ENCODE measurements around the gene BTNL9.
"Not testable (repeated sequence)": the region's sequence is repeated elsewhere in the genome, so short reads cannot be mapped to it uniquely, and the experiment has no call there.

BTNL9 gene

DNA sequence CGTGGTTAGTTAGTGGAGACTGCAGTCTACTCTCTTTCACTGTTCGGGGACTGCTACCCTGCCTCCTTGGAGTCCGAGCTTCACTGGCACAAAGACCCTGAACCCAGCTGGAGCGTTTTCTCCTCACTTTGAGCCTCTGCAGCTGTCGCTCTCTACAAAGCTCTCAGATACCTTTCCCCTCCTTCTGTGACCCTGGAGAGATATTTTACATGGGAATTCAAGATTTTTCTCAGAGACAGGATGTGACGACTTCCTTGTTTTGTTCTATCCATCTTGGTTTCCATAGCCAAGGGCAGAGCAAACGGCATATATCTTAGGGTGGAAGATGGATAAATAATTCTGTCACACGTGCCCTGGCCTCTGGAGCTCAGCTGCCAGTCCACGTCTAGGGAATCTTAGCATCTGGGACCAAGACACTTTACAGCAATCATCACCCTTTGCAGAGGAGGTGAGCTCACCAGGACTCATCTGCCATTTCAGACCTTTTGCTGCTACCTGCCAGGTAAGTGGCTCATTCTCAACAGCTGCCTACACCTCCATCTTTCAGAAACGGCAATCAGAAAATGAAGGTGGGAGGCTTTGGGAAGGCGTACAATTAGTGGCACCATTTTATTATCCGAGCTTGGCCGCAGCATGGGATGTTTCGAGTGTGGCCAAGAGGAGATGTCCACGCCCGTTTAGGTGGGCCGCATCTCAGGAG is at the start of gene BTNL9:
Gene BTNL9, plus strand, starts transcription at position 336 of the 700 bp plus-strand sequence. CDS start 5,224 bp downstream, outside the sequence.
- no peak for DNase-seq

DNA sequence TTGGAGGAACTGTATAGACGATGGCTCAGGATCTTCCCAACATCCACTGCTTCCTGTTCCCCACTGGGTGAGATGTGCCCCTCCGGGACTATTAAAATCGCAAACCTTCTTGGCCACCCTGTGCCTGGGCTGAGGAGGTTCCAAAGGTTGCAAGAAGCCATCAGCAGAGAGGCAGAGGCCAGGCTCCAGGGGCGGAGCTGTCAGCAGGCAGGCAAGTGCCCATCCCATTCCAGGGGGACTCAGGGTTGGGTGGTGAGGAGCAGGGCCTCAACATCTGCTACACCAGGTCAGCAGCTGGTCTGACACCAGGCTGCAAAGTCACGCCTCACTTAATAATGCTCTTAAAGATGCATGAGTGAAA is 49.2 kb upstream of the BTNL9 start:
- DNase-seq = no peak

DNA sequence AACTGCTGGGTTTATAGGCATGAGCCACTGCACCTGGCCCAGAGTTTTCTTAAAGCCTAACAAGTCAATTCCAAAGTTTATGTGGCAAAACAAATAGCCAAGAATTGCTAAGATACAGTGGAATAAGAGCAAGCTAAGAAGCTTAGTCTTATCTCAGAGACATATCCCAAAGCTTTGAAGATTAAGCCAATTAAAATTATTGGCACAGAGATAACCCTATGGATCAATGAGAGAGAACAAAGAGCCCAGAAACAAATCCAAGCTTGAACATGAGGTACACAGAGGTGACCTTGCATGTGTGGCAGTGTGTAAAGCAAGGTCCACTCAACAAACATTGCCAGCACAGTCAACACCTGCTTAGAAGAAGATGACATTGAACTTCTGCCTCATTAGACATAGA is 38.1 kb upstream of the BTNL9 start:
- DNase-seq = no peak

DNA sequence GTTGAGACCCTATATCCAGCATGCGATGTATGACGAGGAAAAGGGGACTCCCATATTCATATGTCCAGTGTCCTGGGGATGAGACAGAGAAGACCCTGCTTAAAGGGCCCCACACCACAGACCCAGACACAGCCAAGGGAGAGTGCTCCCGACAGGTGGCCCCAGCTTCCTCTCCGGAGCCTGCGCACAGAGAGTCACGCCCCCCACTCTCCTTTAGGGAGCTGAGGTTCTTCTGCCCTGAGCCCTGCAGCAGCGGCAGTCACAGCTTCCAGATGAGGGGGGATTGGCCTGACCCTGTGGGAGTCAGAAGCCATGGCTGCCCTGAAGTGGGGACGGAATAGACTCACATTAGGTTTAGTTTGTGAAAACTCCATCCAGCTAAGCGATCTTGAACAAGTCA is 34.3 kb upstream of the BTNL9 start:
- no peak for DNase-seq

DNA sequence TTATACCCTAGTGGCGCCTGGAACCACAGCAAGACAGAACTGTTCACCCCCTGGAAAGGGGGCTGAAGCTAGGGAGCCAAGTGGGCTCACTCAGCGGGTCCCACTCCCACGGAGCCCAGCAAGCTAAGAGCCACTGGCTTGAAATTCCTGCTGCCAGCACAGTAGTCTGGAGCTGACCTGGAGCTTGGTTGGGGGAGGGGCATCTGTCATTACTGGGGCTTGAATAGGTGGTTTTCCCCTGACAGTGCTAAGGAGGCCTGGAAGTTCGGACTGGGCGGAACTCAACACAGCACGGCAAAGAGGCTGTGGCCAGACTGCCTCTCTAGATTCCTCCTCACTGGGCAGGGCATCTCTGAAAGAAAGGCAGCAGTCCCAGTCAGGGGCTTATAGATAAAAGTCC is 31.9 kb upstream of the BTNL9 start:
- no peak for DNase-seq

DNA sequence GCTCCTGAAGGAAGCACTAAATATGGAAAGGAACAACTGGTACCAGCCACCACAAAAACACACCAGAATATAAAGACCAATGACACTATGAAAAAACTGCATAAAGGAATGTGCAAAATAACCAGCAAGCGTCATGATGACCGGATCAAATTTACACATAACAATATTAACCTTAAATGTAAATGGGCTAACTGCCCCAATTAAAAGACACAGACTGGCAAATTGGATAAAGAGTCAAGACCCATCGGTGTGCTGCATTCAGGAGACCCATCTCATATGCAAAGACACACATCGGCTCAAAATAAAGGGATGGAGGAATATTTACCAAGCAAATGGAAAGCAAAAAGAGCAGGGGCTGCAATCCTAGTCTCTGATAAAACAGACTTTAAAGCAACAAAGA is 30.0 kb upstream of the BTNL9 start:
- DNase-seq = not testable (repeated sequence)

DNA sequence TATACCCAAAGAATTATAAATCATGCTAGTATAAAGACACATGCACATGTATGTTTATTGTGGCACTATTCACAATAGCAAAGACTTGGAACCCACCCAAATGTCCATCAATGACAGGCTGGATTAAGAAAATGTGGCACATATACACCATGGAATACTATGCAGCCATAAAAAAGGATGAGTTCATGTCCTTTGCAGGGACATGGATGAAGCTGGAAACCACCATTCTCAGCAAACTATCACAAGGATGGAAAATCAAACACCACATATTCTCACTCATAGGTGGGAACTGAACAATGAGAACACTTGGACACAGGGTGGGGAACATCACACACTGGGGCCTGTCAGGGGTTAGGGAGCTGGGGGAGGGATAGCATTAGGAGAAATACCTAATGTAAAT is 25.4 kb upstream of the BTNL9 start:
- not testable (repeated sequence) for DNase-seq

DNA sequence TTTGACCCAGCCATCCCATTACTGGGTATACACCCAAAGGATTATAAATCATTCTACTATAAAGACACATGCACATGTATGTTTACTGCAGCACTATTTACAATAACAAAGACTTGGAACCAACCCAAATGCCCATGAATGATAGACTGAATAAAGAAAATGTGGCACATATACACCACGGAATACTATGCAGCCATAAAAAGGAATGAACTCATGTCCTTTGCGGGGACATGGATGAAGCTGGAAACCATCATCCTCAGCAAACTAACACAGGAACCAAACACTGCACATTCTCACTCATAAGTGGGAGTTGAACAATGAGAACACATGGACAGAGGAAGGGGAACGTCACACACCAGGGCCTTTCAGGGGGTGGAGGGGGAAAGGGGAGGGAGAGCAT is 22.6 kb upstream of the BTNL9 start:
- not testable (repeated sequence) for DNase-seq

DNA sequence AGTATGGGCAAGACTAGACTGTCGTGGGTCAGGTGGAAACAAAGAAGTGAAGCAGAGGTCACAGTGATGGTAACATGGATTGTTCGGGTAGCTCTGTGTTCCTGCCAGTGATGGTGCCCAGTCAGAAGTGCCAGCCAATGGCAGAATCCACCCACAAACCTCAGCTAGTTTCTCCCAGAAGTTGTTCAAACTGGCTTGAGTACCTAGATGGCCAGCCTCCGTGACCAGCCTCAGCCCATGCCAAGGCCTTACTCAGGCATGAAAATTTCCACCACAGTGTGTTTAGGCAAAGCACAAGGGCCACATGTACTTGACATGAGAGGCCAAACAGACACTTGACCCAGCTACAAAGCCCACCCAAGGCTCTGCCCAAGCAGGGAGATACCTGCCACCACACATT is 19.4 kb upstream of the BTNL9 start:
- DNase-seq = no peak

DNA sequence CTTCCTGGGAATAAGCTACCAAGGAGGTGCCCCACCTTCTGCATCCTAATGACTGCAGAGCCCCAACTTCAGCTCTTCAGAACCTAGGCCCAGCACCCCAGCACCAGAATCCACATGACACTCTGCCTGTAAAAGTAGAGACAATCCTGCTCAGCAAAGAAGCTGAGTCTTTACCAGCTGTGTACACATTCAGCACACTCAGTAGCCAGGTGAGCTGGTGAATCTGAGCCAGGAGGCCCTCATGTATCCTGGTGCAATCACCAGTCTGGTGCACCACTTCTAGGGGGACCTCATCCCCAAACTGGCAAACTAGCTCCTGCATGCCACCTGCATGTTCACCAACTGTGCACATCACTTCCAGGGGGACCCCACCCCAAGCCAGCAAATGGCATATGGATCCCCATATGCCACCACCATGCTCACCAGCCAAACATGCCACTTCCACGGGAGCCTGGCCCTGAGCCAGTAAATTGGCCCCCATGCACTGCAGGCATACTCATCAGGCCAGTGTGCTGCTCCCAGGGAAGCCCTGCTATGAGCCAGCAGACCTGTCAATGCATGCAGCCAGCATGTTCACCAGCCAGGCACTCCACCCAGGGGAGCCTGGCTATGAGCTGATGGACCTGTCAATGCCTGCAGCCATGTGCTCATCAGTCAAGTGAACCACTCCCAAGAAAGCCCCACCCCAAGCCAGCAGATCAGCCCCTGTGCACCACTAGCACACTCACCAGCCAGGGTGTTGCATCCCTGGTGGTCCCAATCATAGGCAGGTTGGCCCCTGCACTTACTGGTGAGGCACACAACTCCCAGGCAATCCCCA is 15.6 kb upstream of the BTNL9 start:
- no peak for DNase-seq

DNA sequence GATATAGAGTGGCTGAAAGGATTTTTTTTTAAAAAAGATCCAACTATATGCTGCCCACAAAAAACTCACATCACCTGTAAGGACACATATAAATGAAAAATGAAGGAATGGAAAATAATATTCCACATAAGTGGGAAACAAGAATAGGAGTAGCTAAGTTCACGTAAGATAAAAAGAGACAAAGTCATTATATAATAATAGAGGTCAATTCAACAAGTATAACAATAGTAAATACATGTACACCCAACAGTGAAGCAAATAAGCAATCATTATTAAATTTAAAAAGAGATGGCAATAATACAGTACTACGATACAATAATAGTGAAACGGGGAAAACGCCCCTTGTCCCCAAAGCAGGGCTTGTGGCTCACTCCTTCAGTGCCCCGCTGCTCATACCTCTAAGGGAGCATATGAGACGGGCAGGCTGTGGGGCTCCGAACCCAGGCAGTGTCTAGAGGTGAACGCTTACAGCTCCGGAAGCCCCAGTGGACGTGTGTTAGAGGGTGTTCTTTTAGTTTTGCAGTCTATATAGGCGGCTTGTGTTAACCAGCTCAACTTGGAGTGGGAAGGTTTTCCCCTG is 12.5 kb upstream of the BTNL9 start:
- no peak for DNase-seq

DNA sequence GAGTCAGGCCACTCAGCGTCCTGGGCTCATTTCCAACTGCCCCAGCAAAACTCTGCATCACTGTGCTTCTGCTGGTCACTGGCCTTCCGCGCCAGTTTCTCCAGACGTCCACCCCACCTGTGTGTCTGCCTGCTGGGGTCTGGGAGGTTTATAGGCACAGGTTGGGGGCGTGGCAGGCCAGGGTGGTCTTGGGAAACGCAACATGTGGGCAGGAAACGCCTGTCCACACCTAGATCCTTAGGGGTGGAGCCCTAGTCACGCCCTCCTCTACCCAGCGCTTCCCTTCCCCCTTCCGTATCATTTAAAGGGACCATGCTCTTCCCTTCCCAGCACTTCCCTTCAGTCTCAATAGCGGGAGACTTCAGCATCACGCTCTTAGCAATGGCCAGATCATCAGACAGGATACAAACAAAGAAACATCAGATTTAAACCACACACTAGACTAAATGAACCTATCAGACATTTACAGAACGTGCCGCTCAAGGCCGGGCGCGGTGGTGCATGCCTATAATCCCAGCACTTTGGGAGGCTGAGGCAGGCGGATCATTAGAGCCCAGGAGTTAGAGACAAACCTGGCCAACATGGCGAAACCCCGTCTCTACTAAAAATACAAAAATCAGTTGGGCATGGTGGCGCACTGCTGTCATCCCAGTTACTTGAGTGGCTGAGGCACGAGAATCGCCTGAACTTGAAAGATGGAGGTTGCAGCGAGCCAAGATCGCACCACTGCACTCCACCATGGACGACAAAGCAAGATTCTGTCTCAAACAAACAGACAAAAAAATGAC is 11.8 kb upstream of the BTNL9 start:
- no peak for DNase-seq

DNA sequence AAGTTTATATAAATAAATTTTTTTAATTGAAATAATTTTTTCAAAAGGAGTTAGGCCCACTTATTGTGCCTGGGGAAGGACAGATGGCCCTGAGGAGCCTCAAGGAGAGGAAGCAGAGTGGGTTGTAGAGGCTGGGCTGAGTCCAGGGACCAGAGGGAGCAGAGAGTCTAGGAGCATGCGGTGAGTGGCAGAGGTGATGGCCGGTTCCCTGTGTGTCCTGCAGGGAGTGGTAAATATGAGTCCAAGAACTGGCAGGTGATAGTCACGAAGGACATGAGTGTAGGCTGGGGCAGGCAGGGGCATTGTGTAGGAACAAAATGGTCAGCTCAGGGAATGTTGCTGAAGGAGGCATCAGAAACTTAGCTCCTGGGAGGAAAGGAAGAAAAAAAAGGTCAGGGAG is 8.3 kb upstream of the BTNL9 start:
- DNase-seq = no peak

DNA sequence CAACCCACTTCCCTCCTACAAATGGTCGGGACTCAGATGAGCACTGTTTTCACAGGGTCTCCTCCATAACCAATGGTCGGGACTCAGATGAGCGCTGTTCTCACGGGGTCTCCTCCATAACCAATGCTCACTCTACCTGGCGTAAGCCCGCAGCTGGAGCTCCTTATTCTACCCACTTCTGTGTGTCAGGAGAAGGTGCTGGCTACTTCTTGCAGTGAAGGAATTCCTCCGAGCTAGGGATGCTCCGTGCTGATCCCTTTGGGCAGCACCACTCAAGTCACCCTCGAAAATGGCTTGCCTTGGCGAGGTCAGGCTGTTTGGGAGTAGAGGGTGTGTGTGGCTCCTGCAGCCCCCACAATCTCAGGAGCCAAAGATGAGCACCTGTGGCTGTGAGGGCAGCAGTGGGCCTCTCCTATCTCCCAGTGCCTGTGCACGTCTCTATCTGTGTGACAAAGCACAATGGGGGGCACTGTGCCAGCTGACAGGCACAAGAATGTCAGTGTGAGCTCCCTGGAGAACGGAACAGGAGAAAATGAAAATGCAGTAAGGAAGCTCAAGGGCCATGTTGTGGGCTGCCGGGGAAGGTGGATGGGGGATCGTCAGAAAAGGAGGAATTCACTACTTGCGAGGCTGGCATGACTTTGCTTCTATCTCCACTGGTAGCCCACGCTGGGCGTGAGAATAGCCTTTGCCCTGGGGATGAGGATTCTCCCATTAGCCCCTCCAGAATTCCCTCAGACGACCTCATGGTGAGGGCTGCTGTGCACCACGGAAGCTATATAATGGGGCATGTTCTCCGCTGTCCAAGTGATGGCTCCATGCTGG is 3.9 kb upstream of the BTNL9 start:
- no peak for DNase-seq

DNA sequence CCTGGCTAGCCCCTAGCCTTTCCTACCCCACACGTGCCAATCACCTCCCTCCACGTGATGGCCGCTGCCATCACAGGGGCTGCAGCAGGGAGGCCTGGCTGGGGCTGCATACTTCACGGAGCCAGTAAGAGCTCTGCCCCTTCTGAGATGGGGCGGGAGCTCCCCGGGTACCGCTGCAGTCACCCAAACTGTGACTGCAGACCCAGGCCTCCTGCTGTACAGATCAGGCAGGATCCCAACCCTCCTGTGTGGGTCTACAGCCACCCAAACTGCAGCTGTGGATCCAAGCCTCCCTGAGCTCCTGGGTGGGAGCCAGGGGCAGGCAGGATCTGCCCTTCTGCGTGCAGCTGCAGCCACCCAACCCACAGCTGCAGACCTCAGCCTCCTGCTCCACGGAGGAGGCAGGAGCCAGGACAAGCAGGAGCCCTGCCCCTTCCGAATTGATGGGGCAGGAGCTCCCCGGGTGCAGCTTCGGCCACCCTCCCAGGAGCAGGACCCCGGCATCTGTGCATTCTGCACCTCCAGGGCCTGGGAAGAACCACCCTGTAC is 3.2 kb upstream of the BTNL9 start:
- DNase-seq = no peak

DNA sequence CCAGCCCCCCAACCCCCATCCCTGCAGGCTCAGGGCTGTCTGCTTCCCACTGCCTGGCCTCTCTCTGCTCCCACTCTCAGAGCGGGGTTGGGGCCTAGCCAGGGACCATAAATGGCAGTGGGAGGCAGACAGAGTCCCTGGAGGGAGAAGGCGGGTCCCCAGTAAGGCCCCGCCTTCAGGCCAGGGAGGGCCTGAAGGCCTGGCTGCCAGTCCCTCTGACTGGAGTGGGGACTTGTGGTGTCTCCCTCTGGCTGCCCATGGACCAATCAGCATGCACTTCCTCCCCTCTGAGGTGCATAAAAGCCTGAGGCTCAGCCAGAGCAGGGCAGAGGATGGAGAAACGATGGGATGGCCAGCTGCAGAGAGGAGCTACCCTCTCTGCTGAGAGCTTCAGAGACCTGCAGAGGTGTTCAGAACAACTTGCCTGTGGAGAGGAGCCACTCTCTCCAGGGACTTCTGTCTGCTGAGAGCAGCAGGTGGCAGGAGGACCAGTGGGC is 2.7 kb upstream of the BTNL9 start:
- DNase-seq = no peak

DNA sequence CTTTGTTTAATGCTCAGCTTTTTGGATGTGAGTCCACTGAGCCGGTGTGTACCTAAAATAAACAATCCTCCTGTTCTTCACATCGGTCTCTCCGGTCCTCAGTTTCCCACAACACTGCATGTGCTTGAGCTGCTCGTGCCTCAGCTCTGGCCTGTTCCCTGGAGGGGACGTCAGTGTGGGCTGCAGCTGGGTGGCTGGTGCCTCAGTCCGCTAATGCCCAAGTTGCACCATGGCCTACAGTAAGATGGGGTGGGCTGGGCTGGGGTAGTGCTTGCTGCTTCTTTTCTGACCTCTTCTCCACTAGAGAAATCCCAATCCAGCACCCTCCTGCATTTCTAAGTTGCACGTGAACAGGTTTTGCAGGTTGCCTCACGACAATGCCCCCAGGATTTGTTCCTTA is 595 bp upstream of the BTNL9 start:
- DNase-seq = no peak

DNA sequence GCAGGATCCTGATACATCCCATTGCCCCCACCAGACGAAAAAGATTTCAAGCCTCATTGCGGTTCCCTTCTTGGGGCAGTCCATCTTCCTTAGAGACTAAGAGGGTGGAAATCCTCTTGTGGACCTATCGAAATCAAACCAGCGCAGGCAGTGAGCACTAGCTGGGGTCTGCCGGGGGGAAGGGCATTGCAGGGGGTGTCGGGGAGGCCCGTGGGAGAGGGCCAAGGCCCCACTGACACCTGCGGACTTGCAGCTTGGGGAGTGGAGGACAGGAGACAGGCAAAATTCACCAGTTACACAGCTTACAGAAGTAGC is 522 bp downstream of the BTNL9 start:
- DNase-seq = no peak

DNA sequence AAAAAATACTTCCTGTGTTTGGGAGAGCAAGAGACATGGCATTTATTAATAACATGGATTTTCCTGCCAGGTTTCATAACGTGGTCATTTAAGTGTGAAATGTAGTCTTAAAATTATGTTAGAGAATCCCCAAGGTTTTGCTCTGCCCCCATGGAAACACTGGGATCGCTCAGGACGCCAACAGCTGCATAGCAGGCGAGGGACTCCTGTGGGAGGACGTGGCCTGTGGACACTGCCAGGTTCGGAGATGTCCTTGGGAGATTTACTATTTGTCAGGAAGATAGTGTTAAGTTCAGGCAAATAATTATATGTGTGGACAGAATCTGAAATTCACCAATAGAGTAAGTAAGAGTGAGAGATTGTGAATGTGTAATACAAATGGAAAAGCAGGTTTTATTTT is 977 bp downstream of the BTNL9 start:
- no peak for DNase-seq

DNA sequence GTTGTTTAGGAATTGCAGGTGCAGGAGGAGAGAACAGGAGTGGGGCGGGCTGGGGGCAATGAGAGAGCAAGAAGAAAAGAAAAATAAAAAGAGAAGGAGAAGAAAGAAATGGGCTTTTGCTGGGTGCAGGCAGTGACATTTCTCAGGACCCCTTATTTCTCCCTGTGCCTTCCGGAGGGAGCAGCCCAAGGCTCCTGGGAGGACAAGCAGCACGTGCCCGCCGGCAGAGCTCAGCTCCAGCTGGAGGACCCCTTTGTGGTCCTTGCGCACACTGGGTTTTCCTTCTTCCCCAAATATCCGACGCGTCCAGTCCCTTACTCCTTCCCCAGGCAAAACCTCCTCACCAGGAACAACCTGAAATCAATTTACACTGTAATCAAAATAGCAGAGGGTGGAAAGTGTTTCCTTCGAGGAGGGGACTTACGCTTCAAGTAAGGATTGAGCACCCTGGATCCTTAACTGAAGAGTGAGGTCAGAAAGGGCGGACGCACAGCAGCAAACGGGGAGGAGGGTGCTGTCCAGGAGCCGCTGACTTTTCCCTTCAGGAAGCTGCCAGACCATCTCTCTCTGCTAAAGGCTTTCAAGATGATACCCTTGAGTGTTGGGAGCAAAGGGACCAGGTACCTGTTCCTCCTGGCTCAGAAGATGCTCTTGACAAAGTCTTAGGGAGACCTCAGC is 2.1 kb downstream of the BTNL9 start:
- DNase-seq = no peak

DNA sequence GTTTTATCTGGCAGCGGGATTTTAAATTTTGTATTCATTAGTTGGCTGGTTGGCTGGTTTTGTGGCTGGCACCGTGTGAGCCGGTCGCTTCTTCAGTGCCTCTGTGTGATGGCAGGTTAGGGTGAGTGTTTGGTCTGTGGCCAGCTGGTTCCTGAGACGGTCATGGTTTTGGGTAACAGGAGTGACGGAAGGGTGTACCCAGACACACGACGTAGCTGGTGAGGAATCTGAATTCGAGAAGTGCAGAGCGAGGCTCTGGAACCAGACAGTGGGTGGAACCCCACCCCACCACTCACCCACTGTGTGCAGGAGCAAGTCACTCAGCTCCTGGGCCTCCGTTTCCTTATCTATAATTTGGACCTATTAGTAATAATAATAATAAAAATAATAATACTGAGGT is 2.7 kb downstream of the BTNL9 start:
- no peak for DNase-seq
